ENCODE measurements around the gene SLC22A25.
"Not testable (repeated sequence)": the region's sequence is repeated elsewhere in the genome, so short reads cannot be mapped to it uniquely, and the experiment has no call there.

GRCh38 chr11:63247237-63248002, 4.0 kb upstream of the SLC22A25 start:
- TF ChIP-seq CTCF (IDR thresholded peaks at IDR 0.05; ENCODE audit: poor library complexity); EZH2 (IDR thresholded peaks at IDR 0.05; ENCODE audit: borderline replicate concordance): not testable (repeated sequence)
